Measurements from ENCODE around the gene VOPP1.

Gene VOPP1

GRCh38 chr7:55502124-55502857 lies 70.0 kb downstream of the VOPP1 start:
- no peak overlapping the region for H3K4me3 ChIP-seq (ENCODE audit: low read depth, low read length)
- no peak for DNase-seq (ENCODE audit: low read depth)
- no peak for TF ChIP-seq MYC (IDR thresholded peaks at IDR 0.05; ENCODE audit: low read depth, low read length)
- TF ChIP-seq POLR2A (IDR thresholded peaks at IDR 0.05; ENCODE audit: extremely low read depth, insufficient read length): no peak
- TF ChIP-seq MAX (IDR thresholded peaks at IDR 0.05; ENCODE audit: low read depth, low read length): no peak

- H3K4me3 ChIP-seq (ENCODE audit: low read depth, low read length): no peak overlapping the region
- DNase-seq (ENCODE audit: low read depth): no peak
- no peak for TF ChIP-seq POLR2A (IDR thresholded peaks at IDR 0.05; ENCODE audit: extremely low read depth, insufficient read length)
- TF ChIP-seq CTCF (IDR thresholded peaks at IDR 0.05; ENCODE audit: low read depth, low read length): no peak
- no peak for TF ChIP-seq MAX (IDR thresholded peaks at IDR 0.05; ENCODE audit: low read depth, low read length)
- no peak for TF ChIP-seq MYC (IDR thresholded peaks at IDR 0.05; ENCODE audit: low read depth, low read length)
These were observed 70.7 kb downstream of the VOPP1 start for GRCh38 chr7:55501611-55502010.

- H3K4me3 ChIP-seq (ENCODE audit: low read depth, low read length): no peak overlapping the region
- TF ChIP-seq MYC (IDR thresholded peaks at IDR 0.05; ENCODE audit: low read depth, low read length) (no peak), MAX (IDR thresholded peaks at IDR 0.05; ENCODE audit: low read depth, low read length) (no peak), CTCF (IDR thresholded peaks at IDR 0.05; ENCODE audit: low read depth, low read length) (no peak), POLR2A (IDR thresholded peaks at IDR 0.05; ENCODE audit: extremely low read depth, insufficient read length) (no peak)
- DNase-seq (ENCODE audit: low read depth): no peak
These were observed 72.1 kb downstream of the VOPP1 start for GRCh38 chr7:55500117-55500756.

GRCh38 chr7:55499591-55499990 lies 72.7 kb downstream of the VOPP1 start:
- no peak for TF ChIP-seq MYC (IDR thresholded peaks at IDR 0.05; ENCODE audit: low read depth, low read length)
- TF ChIP-seq CTCF (IDR thresholded peaks at IDR 0.05; ENCODE audit: low read depth, low read length): no peak
- no peak for TF ChIP-seq POLR2A (IDR thresholded peaks at IDR 0.05; ENCODE audit: extremely low read depth, insufficient read length)
- TF ChIP-seq MAX (IDR thresholded peaks at IDR 0.05; ENCODE audit: low read depth, low read length): no peak
- no peak for DNase-seq (ENCODE audit: low read depth)
- no peak overlapping the region for H3K4me3 ChIP-seq (ENCODE audit: low read depth, low read length)

GRCh38 chr7:55498770-55499169 lies 73.5 kb downstream of the VOPP1 start:
- TF ChIP-seq CTCF (IDR thresholded peaks at IDR 0.05; ENCODE audit: low read depth, low read length): no peak
- no peak for DNase-seq (ENCODE audit: low read depth)
- no peak overlapping the region for H3K4me3 ChIP-seq (ENCODE audit: low read depth, low read length)

- no peak for TF ChIP-seq POLR2A (IDR thresholded peaks at IDR 0.05; ENCODE audit: extremely low read depth, insufficient read length)
- no peak for TF ChIP-seq CTCF (IDR thresholded peaks at IDR 0.05; ENCODE audit: low read depth, low read length)
- TF ChIP-seq MYC (IDR thresholded peaks at IDR 0.05; ENCODE audit: low read depth, low read length): no peak
- TF ChIP-seq MAX (IDR thresholded peaks at IDR 0.05; ENCODE audit: low read depth, low read length): no peak
- no peak for DNase-seq (ENCODE audit: low read depth)
- no peak overlapping the region for H3K4me3 ChIP-seq (ENCODE audit: low read depth, low read length)
These were observed 74.2 kb downstream of the VOPP1 start for GRCh38 chr7:55498142-55498541.

Measured in NB4 (cell line).